ENCODE measurements around the gene PLCB2.

- TF ChIP-seq POLR2A (IDR thresholded peaks at IDR 0.05; ENCODE audit: extremely low read depth, insufficient read length) = no peak
- no peak for TF ChIP-seq CTCF (IDR thresholded peaks at IDR 0.05; ENCODE audit: low read depth, low read length)
Measured at GRCh38 chr15:40305281-40305680, 2.5 kb downstream of the PLCB2 start.
